Measurements from ENCODE around the gene MMP13.

DNA sequence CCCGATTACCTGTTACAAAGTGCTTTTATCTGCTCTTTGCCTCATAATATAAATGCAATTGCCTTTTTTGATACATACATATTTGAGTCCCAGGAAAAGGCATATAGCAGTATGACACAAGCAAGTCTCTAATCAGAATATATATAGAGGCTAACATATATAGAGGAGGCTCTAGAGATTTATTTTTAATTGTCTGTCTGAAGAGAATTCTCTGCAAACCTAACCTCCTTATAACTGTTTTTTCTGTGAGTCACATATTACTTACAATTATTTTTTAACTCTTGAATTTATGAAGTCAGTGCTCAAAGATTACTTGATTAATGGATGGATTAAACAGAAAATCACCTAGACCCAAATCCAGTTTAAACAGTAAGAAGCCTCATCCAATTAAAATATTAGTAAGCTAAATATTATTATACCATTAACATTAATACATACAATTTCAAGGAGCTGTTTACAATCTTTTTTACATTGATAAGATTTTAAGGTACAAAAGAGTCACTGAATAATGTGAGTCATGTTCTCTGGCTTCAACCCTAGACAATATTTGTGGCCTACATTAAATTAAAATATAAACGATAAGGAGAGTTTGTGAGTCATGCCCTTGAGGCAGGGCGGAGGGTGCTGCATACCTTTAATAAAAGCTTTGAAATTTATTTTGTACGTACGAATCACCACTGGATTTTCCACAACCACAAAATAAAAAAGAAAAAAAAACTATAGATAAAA is 19.2 kb upstream of the MMP13 start:
- no peak for TF ChIP-seq RFX5 (IDR thresholded peaks at IDR 0.05)
- TF ChIP-seq, protein P1, sequence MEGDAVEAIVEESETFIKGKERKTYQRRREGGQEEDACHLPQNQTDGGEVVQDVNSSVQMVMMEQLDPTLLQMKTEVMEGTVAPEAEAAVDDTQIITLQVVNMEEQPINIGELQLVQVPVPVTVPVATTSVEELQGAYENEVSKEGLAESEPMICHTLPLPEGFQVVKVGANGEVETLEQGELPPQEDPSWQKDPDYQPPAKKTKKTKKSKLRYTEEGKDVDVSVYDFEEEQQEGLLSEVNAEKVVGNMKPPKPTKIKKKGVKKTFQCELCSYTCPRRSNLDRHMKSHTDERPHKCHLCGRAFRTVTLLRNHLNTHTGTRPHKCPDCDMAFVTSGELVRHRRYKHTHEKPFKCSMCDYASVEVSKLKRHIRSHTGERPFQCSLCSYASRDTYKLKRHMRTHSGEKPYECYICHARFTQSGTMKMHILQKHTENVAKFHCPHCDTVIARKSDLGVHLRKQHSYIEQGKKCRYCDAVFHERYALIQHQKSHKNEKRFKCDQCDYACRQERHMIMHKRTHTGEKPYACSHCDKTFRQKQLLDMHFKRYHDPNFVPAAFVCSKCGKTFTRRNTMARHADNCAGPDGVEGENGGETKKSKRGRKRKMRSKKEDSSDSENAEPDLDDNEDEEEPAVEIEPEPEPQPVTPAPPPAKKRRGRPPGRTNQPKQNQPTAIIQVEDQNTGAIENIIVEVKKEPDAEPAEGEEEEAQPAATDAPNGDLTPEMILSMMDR (IDR thresholded peaks at IDR 0.05), result no peak
- TF ChIP-seq JUNB (IDR thresholded peaks at IDR 0.05), result no peak
- no peak for TF ChIP-seq MYC (IDR thresholded peaks at IDR 0.05; ENCODE audit: borderline replicate concordance, low read length)
- TF ChIP-seq POLR2AphosphoS2 (conservative IDR thresholded peaks at IDR 0.05; ENCODE audit: low read length), result no peak
- no peak for TF ChIP-seq TFCP2L1 (CRISPR knock-in tag; IDR thresholded peaks at IDR 0.05)
- TF ChIP-seq, protein P2, sequence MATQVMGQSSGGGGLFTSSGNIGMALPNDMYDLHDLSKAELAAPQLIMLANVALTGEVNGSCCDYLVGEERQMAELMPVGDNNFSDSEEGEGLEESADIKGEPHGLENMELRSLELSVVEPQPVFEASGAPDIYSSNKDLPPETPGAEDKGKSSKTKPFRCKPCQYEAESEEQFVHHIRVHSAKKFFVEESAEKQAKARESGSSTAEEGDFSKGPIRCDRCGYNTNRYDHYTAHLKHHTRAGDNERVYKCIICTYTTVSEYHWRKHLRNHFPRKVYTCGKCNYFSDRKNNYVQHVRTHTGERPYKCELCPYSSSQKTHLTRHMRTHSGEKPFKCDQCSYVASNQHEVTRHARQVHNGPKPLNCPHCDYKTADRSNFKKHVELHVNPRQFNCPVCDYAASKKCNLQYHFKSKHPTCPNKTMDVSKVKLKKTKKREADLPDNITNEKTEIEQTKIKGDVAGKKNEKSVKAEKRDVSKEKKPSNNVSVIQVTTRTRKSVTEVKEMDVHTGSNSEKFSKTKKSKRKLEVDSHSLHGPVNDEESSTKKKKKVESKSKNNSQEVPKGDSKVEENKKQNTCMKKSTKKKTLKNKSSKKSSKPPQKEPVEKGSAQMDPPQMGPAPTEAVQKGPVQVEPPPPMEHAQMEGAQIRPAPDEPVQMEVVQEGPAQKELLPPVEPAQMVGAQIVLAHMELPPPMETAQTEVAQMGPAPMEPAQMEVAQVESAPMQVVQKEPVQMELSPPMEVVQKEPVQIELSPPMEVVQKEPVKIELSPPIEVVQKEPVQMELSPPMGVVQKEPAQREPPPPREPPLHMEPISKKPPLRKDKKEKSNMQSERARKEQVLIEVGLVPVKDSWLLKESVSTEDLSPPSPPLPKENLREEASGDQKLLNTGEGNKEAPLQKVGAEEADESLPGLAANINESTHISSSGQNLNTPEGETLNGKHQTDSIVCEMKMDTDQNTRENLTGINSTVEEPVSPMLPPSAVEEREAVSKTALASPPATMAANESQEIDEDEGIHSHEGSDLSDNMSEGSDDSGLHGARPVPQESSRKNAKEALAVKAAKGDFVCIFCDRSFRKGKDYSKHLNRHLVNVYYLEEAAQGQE (IDR thresholded peaks at IDR 0.05), result no peak
- no peak for TF ChIP-seq GATA3 (IDR thresholded peaks at IDR 0.05; ENCODE audit: borderline replicate concordance)
- TF ChIP-seq CEBPB (IDR thresholded peaks at IDR 0.05), result no peak
- TF ChIP-seq, protein P3, sequence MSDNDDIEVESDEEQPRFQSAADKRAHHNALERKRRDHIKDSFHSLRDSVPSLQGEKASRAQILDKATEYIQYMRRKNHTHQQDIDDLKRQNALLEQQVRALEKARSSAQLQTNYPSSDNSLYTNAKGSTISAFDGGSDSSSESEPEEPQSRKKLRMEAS (IDR thresholded peaks at IDR 0.05), result no peak
- TF ChIP-seq HOXB13 (CRISPR knock-in tag; IDR thresholded peaks at IDR 0.05; ENCODE audit: low read depth), result no peak
- no peak for TF ChIP-seq JUN (IDR thresholded peaks at IDR 0.05)
